Sigmoid colon (tissue), 4 donors: ENCODE results near the gene ARSI.

Source experiments
- POLR2A ChIP-seq, 2 donors: fragments of 450-650 bp; IDR thresholded peaks; one replicate each; pipeline ENCODE4 v1.6.1; 2016; ENCODE audit warnings: antibody characterized with exemption in 2 of 2, mild to moderate bottlenecking in 2 of 2, moderate library complexity in 2 of 2
- POLR2AphosphoS5 ChIP-seq, 4 donors: sonication (generic); formaldehyde crosslinking; IDR thresholded peaks; one replicate each; pipeline ENCODE4 v1.6.1; 2017; ENCODE audit warnings: antibody characterized with exemption in 4 of 4
- TF ChIP-seq, protein P1 (sequence below), 4 experiments: fragments of 450-650 bp in 3 of 4; fragments of 200-600 bp in 1 of 4; IDR thresholded peaks; one replicate each; pipeline ENCODE4 v1.5.1; 2016 to 2019; ENCODE audit warnings: antibody characterized with exemption in 4 of 4, mild to moderate bottlenecking in 3 of 4, moderate library complexity in 2 of 4

- TF ChIP-seq POLR2A (IDR thresholded peaks at IDR 0.05) = no peak
- TF ChIP-seq, protein P1, sequence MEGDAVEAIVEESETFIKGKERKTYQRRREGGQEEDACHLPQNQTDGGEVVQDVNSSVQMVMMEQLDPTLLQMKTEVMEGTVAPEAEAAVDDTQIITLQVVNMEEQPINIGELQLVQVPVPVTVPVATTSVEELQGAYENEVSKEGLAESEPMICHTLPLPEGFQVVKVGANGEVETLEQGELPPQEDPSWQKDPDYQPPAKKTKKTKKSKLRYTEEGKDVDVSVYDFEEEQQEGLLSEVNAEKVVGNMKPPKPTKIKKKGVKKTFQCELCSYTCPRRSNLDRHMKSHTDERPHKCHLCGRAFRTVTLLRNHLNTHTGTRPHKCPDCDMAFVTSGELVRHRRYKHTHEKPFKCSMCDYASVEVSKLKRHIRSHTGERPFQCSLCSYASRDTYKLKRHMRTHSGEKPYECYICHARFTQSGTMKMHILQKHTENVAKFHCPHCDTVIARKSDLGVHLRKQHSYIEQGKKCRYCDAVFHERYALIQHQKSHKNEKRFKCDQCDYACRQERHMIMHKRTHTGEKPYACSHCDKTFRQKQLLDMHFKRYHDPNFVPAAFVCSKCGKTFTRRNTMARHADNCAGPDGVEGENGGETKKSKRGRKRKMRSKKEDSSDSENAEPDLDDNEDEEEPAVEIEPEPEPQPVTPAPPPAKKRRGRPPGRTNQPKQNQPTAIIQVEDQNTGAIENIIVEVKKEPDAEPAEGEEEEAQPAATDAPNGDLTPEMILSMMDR (IDR thresholded peaks at IDR 0.05) = no peak
- TF ChIP-seq POLR2AphosphoS5 (IDR thresholded peaks at IDR 0.05) = no peak
Observed at GRCh38 chr5:150312518-150312917, 9.8 kb upstream of the ARSI start.
